ENCODE data around the gene ADAMTSL1. TPM values are rescaled to one million over a fixed set of nuclear protein-coding genes. Genes with fewer than 3 reads are reported as not detected.

The ADAMTSL1 gene
- total and polyA plus RNA-seq, 2 donors (not counting 3 experiments of a cell fraction or from before 2014, with no cell fraction given) = 15.0 to 18.4 TPM

DNA sequence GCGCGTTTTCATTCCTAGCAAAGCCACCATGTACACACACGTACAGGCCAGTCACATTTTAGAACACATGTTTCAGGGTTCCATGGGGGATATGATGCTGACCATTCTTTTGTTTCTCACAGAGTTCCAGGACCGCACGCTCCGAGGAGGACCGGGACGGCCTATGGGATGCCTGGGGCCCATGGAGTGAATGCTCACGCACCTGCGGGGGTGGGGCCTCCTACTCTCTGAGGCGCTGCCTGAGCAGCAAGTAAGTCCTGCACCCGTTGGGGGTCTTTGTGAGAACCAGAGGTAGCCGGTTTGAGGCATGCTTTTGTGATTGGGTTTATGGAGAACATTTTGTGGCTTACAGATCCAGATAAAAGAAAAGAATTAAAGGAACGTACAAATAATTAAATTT lies 30.8 kb downstream of the ADAMTSL1 start:
- ChIA-PET POLR2A (no interaction called here), CTCF (interaction anchor here (1.0 kb wide), 1 partner anchor 8 kb away, joined by 3 read pairs; no protein-coding TSS in a partner anchor)
- intact Hi-C loops (cut with micrococcal nuclease) = no loop called here
- Histone ChIP-seq H3K79me2 (ENCODE audit: control insufficient read depth, insufficient read depth, low read length) (peaks cover 13% of the 10 kb centered on the region), H2AFZ (ENCODE audit: low read depth, low read length) (no peak overlapping the region), H3K9me3 (replicated peaks; ENCODE audit: control insufficient read depth, insufficient read depth, low read length) (no peaks in the 10 kb centered on the region), H3K4me2 (ENCODE audit: insufficient read depth, low read length) (no peak overlapping the region), H3K9ac (replicated peaks; ENCODE audit: extremely low read depth, insufficient read depth, low read length) (no peak overlapping the region), H3K36me3 (ENCODE audit: control insufficient read depth in 2 of 2, extremely low read depth in 1 of 2, insufficient read depth in 2 of 2, low read length in 2 of 2) (peaks cover 0 to 3% of the 10 kb centered on the region in 2 experiments), H4K20me1 (replicated peaks; ENCODE audit: control insufficient read depth, extremely low read depth, insufficient read depth, low read length) (no peaks in the 10 kb centered on the region), H3K4me3 (replicated peaks in 1 of 3; ENCODE audit: insufficient read depth in 1 of 3, low read depth in 1 of 3, low read length in 3 of 3) (no peak overlapping the region), H3K4me1 (ENCODE audit: control insufficient read depth, extremely low read depth, insufficient read depth, low read length) (no peaks in the 10 kb centered on the region), H3K27ac (ENCODE audit: insufficient read depth, low read depth, low read length) (no peak overlapping the region), H3K27me3 (ENCODE audit: control insufficient read depth in 2 of 2, insufficient read depth in 2 of 2, low read length in 2 of 2) (no peaks in the 10 kb centered on the region), H3K9me1 (replicated peaks; ENCODE audit: control insufficient read depth, extremely low read depth, insufficient read depth, low read length) (no peaks in the 10 kb centered on the region)
- FAIRE-seq = no peak
- no TSS peak for BruUV-seq (replicated peaks)
- TF ChIP-seq MYC (IDR thresholded peaks at IDR 0.05; ENCODE audit: low read depth, low read length) (no peak), POLR2AphosphoS5 (IDR thresholded peaks at IDR 0.05; ENCODE audit: insufficient read depth, low read depth, low read length) (no peak), FOS (IDR thresholded peaks at IDR 0.05; ENCODE audit: borderline replicate concordance, insufficient read depth, low read length) (no peak)
- dilution Hi-C loops (cut with MboI; ENCODE audit: extremely low pct_ligation_motif_present, low sequenced_read_pairs) = no loop called here
- DNase-seq (ENCODE audit: low read depth, low spot score) = no peak

DNA sequence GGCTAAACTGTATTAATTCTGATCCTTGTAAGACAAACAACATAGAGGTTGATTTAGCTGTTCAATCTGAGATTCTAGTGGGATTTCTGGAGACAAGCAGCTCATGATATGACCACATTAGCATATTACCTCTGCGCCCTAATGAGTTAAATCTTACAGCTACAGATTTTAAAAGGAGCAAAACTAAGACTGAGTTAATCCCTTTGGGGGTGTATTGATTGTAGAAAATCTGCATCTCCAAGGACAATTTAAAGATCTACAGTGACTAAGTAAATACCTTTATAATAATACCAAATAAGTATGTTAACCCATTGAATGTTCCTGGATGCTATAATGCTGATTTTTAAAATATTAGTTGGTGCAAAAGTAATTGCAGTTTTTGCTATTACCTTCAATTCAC lies 33.2 kb downstream of the ADAMTSL1 start:
- Histone ChIP-seq H3K9me3 (replicated peaks; ENCODE audit: control insufficient read depth, insufficient read depth, low read length) (no peaks in the 10 kb centered on the region), H3K27me3 (ENCODE audit: control insufficient read depth in 2 of 2, insufficient read depth in 2 of 2, low read length in 2 of 2) (no peaks in the 10 kb centered on the region), H3K9me1 (replicated peaks; ENCODE audit: control insufficient read depth, extremely low read depth, insufficient read depth, low read length) (no peaks in the 10 kb centered on the region), H3K4me3 (replicated peaks in 1 of 3; ENCODE audit: insufficient read depth in 1 of 3, low read depth in 1 of 3, low read length in 3 of 3) (no peak overlapping the region), H3K4me1 (ENCODE audit: control insufficient read depth, extremely low read depth, insufficient read depth, low read length) (no peaks in the 10 kb centered on the region), H3K36me3 (ENCODE audit: control insufficient read depth in 2 of 2, extremely low read depth in 1 of 2, insufficient read depth in 2 of 2, low read length in 2 of 2) (peaks cover 0 to 3% of the 10 kb centered on the region in 2 experiments), H3K27ac (ENCODE audit: insufficient read depth, low read depth, low read length) (no peak overlapping the region), H2AFZ (ENCODE audit: low read depth, low read length) (no peak overlapping the region), H3K4me2 (ENCODE audit: insufficient read depth, low read length) (no peak overlapping the region), H3K79me2 (ENCODE audit: control insufficient read depth, insufficient read depth, low read length) (peaks cover 8% of the 10 kb centered on the region), H4K20me1 (replicated peaks; ENCODE audit: control insufficient read depth, extremely low read depth, insufficient read depth, low read length) (no peaks in the 10 kb centered on the region), H3K9ac (replicated peaks; ENCODE audit: extremely low read depth, insufficient read depth, low read length) (no peak overlapping the region)
- no peak for FAIRE-seq
- POLR2A ChIA-PET = no interaction called here
- CTCF ChIA-PET = no interaction called here
- DNase-seq (ENCODE audit: low read depth, low spot score) = no peak
- TF ChIP-seq JUN (IDR thresholded peaks at IDR 0.05; ENCODE audit: borderline replicate concordance, insufficient read depth, insufficient read length, low read depth) = no peak
- TF ChIP-seq, protein P1, sequence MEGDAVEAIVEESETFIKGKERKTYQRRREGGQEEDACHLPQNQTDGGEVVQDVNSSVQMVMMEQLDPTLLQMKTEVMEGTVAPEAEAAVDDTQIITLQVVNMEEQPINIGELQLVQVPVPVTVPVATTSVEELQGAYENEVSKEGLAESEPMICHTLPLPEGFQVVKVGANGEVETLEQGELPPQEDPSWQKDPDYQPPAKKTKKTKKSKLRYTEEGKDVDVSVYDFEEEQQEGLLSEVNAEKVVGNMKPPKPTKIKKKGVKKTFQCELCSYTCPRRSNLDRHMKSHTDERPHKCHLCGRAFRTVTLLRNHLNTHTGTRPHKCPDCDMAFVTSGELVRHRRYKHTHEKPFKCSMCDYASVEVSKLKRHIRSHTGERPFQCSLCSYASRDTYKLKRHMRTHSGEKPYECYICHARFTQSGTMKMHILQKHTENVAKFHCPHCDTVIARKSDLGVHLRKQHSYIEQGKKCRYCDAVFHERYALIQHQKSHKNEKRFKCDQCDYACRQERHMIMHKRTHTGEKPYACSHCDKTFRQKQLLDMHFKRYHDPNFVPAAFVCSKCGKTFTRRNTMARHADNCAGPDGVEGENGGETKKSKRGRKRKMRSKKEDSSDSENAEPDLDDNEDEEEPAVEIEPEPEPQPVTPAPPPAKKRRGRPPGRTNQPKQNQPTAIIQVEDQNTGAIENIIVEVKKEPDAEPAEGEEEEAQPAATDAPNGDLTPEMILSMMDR (IDR thresholded peaks at IDR 0.05; ENCODE audit: extremely low read depth in 1 of 2, insufficient read depth in 1 of 2, low read depth in 1 of 2, low read length in 2 of 2) = no peak
- TF ChIP-seq MYC (IDR thresholded peaks at IDR 0.05; ENCODE audit: low read depth, low read length) = no peak
- no peak for TF ChIP-seq POLR2AphosphoS5 (IDR thresholded peaks at IDR 0.05; ENCODE audit: insufficient read depth, low read depth, low read length)
- no peak for TF ChIP-seq GATA2 (IDR thresholded peaks at IDR 0.05; ENCODE audit: insufficient read depth, insufficient read length, low read depth, low read length)
- TF ChIP-seq FOS (IDR thresholded peaks at IDR 0.05; ENCODE audit: borderline replicate concordance, insufficient read depth, low read length) = no peak
- no TSS peak for BruUV-seq (replicated peaks)
- intact Hi-C loops (cut with micrococcal nuclease) = no loop called here
- dilution Hi-C loops (cut with MboI; ENCODE audit: extremely low pct_ligation_motif_present, low sequenced_read_pairs) = no loop called here
